Stimulated activated naive B cell treated with anti-CD40 and anti-IgM and Interleukin-4, amounts not matched to agents 10 μg/mL and 1 μg/mL and 100 μg/mL, for 72 hours (primary cell): ENCODE data around the gene PAN2.
A peak's percentile ranks its signal among the peaks of the same experiment; 100 is the strongest.

Experiments used
- ATAC-seq, 2 donors: fragments of 150-1000 bp; cut with Tn5 transposase; replicated peaks; 2 replicates each; pipeline ENCODE4 v1.10.0; 2021; ENCODE audit warnings: moderate library complexity in 1 of 2
- DNase-seq: peaks from one replicate; pipeline ENCODE4 v3.0.0; 2021
- H3K27ac Mint-ChIP-seq: one replicate; pipeline ENCODE4 v1.8.0; 2022; ENCODE audit warnings: mild to moderate bottlenecking, mixed read lengths
- H3K27me3 Mint-ChIP-seq, 2 donors: one replicate each; pipeline ENCODE4 v1.8.0; 2022; ENCODE audit warnings: mixed read lengths in 2 of 2
- H3K36me3 Mint-ChIP-seq, 2 donors: one replicate each; pipeline ENCODE4 v1.8.0; 2022; ENCODE audit warnings: mixed read lengths in 2 of 2, mild to moderate bottlenecking in 1 of 2
- H3K4me1 Mint-ChIP-seq, 2 donors: one replicate each; pipeline ENCODE4 v1.8.0; 2022; ENCODE audit warnings: mixed read lengths in 2 of 2, mild to moderate bottlenecking in 1 of 2
- H3K4me3 Mint-ChIP-seq, 2 donors: one replicate each; pipeline ENCODE4 v1.8.0; 2022; ENCODE audit warnings: mild to moderate bottlenecking in 2 of 2, mixed read lengths in 2 of 2, moderate library complexity in 1 of 2
- H3K9me3 Mint-ChIP-seq, 2 donors: one replicate each; pipeline ENCODE4 v1.8.0; 2022; ENCODE audit warnings: mixed read lengths in 2 of 2, mild to moderate bottlenecking in 1 of 2

Gene PAN2

DNA sequence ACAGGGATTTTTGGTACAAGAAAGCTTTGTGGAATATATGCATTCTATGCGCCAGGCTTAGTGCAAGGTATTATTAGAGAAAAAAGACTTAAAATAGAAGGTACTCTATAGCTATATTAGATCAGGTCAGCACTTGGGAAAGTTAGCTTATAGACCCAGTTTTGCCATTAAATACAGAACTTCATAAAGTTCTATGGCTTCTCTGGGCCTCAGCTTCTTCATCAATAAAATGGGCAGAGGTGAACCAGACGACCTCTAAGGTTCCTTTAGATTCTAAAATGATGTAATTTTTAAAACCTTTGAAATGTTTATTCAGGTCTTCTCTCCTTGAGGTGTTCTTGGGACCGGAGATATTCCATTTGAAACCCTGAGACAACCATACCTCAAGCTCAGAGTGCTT lies 25.1 kb downstream of the PAN2 start:
- Mint-ChIP-seq H3K9me3 (no peaks in the 10 kb centered on the region), H3K27ac (no peak overlapping the region), H3K4me3 (no peak overlapping the region), H3K36me3 (peaks cover 19 to 26% of the 10 kb centered on the region in 2 donors), H3K4me1 (no peaks in the 10 kb centered on the region), H3K27me3 (no peaks in the 10 kb centered on the region)
- no peak for ATAC-seq
- no peak for DNase-seq

DNA sequence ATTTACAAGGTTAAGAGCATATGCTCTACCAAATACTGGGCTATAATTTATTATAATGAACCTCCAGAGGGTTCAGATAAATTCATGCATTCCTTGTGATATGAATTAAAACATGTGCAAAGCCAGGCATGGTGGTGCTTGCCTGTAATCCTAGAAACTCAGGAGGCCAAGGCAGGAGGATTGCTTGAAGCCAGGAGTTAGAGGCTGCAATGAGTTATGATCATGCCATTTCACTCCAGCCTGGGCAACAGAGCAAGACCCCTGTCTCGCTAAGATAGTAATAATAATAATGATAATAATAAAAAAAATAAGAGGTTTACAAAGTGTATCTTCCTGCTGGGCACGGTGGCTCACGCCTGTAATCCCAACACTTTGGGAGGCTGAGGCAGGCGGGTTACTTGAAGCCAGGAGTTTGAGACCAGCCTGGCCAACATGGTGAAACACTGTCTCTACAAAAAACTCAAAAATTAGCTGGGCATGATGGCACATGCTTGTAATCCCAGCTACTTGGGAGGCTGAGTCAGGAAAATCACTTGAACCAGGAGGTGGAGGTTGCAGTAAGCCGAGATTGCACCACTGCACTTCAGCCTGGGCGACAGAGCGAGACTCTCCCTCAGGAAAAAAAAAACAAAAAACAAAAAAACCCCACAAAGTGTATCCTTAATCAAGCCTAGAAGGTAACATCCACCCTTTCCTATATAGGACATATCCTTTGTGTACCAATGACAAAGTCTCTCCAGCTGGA lies 26.4 kb downstream of the PAN2 start:
- ATAC-seq: no peak
- no peak overlapping the region for H3K4me3 Mint-ChIP-seq
- H3K4me1 Mint-ChIP-seq: peaks cover 0 to 1% of the 10 kb centered on the region in 2 donors
- no peak overlapping the region for H3K27ac Mint-ChIP-seq
- no peaks in the 10 kb centered on the region for H3K9me3 Mint-ChIP-seq
- DNase-seq: no peak
- H3K36me3 Mint-ChIP-seq: peaks cover 19 to 26% of the 10 kb centered on the region in 2 donors
- no peaks in the 10 kb centered on the region for H3K27me3 Mint-ChIP-seq

GRCh38 chr12:56304872-56305590 lies 28.8 kb downstream of the PAN2 start:
- Mint-ChIP-seq H3K27me3 (no peaks in the 10 kb centered on the region), H3K4me3 (no peak overlapping the region), H3K9me3 (no peaks in the 10 kb centered on the region), H3K36me3 (peaks cover 12 to 28% of the 10 kb centered on the region in 2 donors), H3K27ac (no peak overlapping the region), H3K4me1 (peaks cover 14 to 21% of the 10 kb centered on the region in 2 donors)
- ATAC-seq: no peak
- DNase-seq: no peak

DNA sequence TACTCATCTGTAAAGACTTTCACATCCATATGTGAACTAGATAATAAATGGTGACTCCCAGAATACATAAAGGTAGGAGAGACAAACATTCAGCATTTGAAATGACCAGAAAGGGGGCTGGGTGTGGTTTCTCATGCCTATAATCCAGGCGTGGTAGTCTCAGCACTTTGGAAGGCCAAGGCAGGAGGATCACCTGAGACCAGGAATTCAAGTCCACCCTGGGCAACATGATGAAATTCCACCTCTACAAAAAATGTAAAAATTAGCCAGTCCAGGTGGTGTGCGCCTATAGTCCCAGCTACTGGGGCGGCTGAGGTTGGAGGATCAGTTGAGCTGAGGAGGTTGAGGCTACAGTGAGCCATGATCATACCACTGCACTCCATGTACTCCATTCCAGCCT lies 29.5 kb downstream of the PAN2 start:
- H3K9me3 Mint-ChIP-seq: no peaks in the 10 kb centered on the region
- no peak overlapping the region for H3K27ac Mint-ChIP-seq
- peaks cover 16 to 22% of the 10 kb centered on the region in 2 donors for H3K4me1 Mint-ChIP-seq
- no peaks in the 10 kb centered on the region for H3K27me3 Mint-ChIP-seq
- H3K36me3 Mint-ChIP-seq: peaks cover 9 to 28% of the 10 kb centered on the region in 2 donors
- no peak overlapping the region for H3K4me3 Mint-ChIP-seq
- ATAC-seq (no peak), DNase-seq (no peak)

GRCh38 chr12:56300644-56301464 lies 32.9 kb downstream of the PAN2 start:
- Mint-ChIP-seq H3K4me3 (peak overlapping the region; percentile 96 to 99), H3K4me1 (peaks cover 33 to 55% of the 10 kb centered on the region in 2 donors), H3K9me3 (no peaks in the 10 kb centered on the region), H3K27ac (peak overlapping the region; percentile 99), H3K27me3 (no peaks in the 10 kb centered on the region), H3K36me3 (peaks cover 17 to 45% of the 10 kb centered on the region in 2 donors)
- ATAC-seq: no peak
- DNase-seq: no peak

DNA sequence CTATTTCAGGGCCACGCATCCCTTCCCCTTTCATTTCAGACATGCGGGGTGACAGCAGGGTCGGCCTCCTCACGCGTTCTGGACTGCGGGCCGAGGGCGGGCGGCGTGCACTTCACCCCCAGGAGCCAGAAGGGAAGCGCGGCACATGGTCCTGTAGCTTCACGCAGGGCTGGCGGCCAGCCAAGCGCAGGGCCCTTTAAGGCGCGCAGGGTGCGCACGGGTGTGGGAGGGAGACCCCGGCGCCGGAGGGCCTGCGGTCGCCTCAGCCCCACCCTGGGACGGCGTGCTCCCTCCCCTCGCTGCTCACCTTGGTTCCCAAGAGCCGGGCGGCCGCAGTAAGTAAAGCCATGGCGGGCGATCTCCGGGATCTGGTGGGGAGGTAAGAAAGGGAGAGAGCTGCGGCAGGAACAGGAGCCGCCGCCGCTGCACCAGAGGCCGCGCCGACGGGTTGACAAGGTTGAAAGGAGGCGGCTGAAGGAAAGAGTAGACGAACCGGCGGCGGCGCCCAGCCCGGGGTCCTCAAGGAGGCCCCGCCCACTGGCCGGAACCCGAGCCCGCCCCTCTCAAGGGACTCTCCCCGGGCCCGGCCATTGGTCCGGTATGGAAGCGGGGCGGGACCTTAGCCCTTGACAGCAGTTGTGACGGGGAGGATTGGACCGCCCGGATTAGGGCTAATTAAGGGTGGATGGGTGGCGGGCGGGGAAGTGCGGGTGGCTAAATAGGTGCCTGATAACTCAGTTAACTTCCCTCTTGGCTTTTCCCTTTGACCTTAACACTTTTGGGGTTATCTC lies 33.8 kb downstream of the PAN2 start, which contains the start of gene CS:
Gene CS (minus strand): TSS at position 478 of the 791 bp plus-strand sequence. CDS start 129 bp downstream, at position 349.
- DNase-seq (peak; percentile 96), ATAC-seq (peak; percentile 92 to 93)
- Mint-ChIP-seq H3K27ac (peak within 1 kb of the TSS; percentile 99), H3K36me3 (peaks cover 15 to 42% of the 10 kb centered on the region in 2 donors), H3K4me1 (peaks cover 33 to 56% of the 10 kb centered on the region in 2 donors), H3K9me3 (no peaks in the 10 kb centered on the region), H3K4me3 (peak within 1 kb of the TSS; percentile 96 to 99), H3K27me3 (no peaks in the 10 kb centered on the region)

- peak overlapping the region; percentile 96 to 99 for H3K4me3 Mint-ChIP-seq
- DNase-seq (no peak), ATAC-seq (peak; percentile 6 to 11)
- H3K27ac Mint-ChIP-seq: peak overlapping the region; percentile 99
- no peaks in the 10 kb centered on the region for H3K9me3 Mint-ChIP-seq
- H3K36me3 Mint-ChIP-seq: peaks cover 12 to 38% of the 10 kb centered on the region in 2 donors
- H3K27me3 Mint-ChIP-seq: no peaks in the 10 kb centered on the region
- H3K4me1 Mint-ChIP-seq: peaks cover 33 to 56% of the 10 kb centered on the region in 2 donors
These were observed 34.4 kb downstream of the PAN2 start for GRCh38 chr12:56299308-56299852.

GRCh38 chr12:56298828-56299227 lies 35.0 kb downstream of the PAN2 start:
- no peaks in the 10 kb centered on the region for H3K9me3 Mint-ChIP-seq
- peaks cover 34 to 60% of the 10 kb centered on the region in 2 donors for H3K4me1 Mint-ChIP-seq
- ATAC-seq: no peak
- no peaks in the 10 kb centered on the region for H3K27me3 Mint-ChIP-seq
- peak overlapping the region; percentile 96 to 99 for H3K4me3 Mint-ChIP-seq
- peaks cover 13 to 38% of the 10 kb centered on the region in 2 donors for H3K36me3 Mint-ChIP-seq
- H3K27ac Mint-ChIP-seq: peak overlapping the region; percentile 99
- DNase-seq: no peak

DNA sequence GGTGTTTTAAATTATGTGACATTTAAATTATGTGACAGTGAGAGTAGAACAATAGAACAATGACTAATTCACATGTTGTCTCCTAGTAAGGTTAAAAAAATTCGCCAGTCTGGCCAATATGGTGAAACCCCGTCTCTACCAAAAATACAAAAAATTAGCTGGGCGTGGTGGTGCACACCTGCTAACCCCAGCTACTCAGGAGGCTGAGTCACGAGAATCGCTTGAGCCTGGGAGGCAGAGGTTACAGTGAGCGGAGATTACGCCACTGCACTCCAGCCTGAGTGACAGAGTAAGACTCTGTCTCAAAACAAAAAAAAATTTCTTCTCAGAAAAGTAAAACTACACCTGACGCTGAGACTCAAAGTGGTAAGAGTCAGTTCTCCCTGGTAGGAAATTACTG lies 36.4 kb downstream of the PAN2 start:
- no peaks in the 10 kb centered on the region for H3K9me3 Mint-ChIP-seq
- peak overlapping the region; percentile 42 for H3K27ac Mint-ChIP-seq
- H3K36me3 Mint-ChIP-seq: peaks cover 13 to 39% of the 10 kb centered on the region in 2 donors
- ATAC-seq (no peak), DNase-seq (no peak)
- H3K27me3 Mint-ChIP-seq: no peaks in the 10 kb centered on the region
- H3K4me1 Mint-ChIP-seq: peaks cover 36 to 62% of the 10 kb centered on the region in 2 donors
- peak overlapping the region; percentile 61 to 96 for H3K4me3 Mint-ChIP-seq

GRCh38 chr12:56296295-56296694 lies 37.5 kb downstream of the PAN2 start:
- H3K27me3 Mint-ChIP-seq: no peaks in the 10 kb centered on the region
- peak overlapping the region; percentile 74 for H3K27ac Mint-ChIP-seq
- H3K36me3 Mint-ChIP-seq: peaks cover 13 to 32% of the 10 kb centered on the region in 2 donors
- DNase-seq (peak; percentile 35), ATAC-seq (peak; percentile 24 to 37)
- H3K4me1 Mint-ChIP-seq: peaks cover 28 to 55% of the 10 kb centered on the region in 2 donors
- H3K4me3 Mint-ChIP-seq: peak overlapping the region; percentile 18 to 21
- no peaks in the 10 kb centered on the region for H3K9me3 Mint-ChIP-seq

- DNase-seq (no peak), ATAC-seq (no peak)
- Mint-ChIP-seq H3K4me1 (peaks cover 21 to 43% of the 10 kb centered on the region in 2 donors), H3K36me3 (peaks cover 14 to 36% of the 10 kb centered on the region in 2 donors), H3K9me3 (no peaks in the 10 kb centered on the region), H3K4me3 (no peak overlapping the region), H3K27ac (no peak overlapping the region), H3K27me3 (no peaks in the 10 kb centered on the region)
These were observed 40.0 kb downstream of the PAN2 start for GRCh38 chr12:56293795-56294194.

DNA sequence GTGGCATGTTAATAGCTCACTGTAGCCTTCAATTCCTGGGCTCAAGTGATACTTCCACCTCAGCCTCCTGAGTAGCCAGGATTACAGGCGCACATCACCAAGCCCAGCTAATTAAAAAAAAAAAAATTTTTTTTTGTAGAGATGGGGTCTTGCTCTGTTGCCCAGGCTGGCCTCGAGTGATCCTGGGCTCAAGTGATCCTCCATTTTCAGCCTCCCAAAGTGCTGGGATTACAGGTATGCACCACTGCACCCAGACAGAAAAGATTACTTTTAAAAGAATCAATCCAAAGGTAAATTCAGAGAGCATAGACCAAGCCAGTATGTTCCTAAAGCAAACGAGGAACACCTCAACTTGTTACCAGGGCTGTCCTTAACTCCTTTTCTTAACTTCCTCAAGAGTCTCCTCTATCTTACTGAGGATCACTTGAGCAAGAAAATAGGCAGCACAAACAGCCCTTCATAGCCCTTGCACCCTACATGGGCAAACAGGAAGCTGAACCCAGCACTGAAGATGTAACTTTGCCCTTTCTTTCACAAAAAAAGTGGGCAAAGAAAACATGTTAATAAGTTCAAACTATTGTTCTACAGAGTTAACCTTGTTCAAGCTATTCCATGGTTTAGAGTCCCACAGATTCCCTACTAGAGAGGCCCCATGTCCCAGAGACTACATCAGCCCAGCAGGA lies 45.0 kb downstream of the PAN2 start:
- no peaks in the 10 kb centered on the region for H3K9me3 Mint-ChIP-seq
- peaks cover 6 to 10% of the 10 kb centered on the region in 2 donors for H3K4me1 Mint-ChIP-seq
- H3K27me3 Mint-ChIP-seq: no peaks in the 10 kb centered on the region
- no peak for DNase-seq
- peaks cover 13 to 33% of the 10 kb centered on the region in 2 donors for H3K36me3 Mint-ChIP-seq
- no peak overlapping the region for H3K4me3 Mint-ChIP-seq
- no peak overlapping the region for H3K27ac Mint-ChIP-seq
- ATAC-seq: no peak
